ENCODE results near the gene RAPGEF4.

Gene RAPGEF4

DNA sequence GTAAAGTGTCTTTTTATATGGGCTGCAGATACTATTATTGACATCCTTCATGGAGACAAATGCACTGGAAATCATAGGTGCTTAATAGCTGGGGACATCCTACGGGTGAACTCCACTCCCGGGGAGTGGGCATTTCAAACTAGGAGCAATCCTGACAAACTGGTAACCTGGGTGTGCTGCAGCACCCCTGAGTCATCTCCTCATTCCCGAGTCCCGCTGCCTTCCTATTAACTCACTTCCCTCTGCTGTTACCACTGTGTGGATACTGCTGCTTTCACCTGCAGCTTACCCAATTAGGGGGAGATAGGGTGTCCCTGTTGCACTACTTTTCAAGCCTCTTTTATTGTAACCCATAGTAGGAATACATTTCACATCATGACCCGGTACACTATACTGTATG lies 134.2 kb downstream of the RAPGEF4 start:
- DNase-seq: no peak

- DNase-seq: peak; percentile 16
Observed at GRCh38 chr2:172870396-172870795, 134.8 kb downstream of the RAPGEF4 start.

DNA sequence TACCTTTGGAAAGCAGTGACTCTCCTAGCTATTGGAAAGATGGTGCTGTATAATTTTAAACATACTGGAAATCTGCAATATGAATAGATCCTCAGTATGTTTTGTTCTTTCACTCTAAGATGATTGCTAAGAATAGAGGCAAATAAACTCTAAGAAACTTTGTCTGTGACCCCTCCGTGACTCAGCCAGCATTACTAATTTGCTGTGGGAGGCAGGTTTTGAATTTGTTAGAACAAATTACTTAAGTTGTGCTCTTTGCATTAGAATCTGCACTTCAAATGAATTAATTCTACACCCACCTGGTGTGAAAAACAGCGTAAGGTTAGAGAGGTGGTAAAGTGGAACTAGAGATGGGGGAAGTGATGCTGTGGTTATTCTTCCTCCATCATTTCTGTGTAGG lies 142.2 kb downstream of the RAPGEF4 start:
- no peak for DNase-seq

GRCh38 chr2:172878260-172878659 lies 142.6 kb downstream of the RAPGEF4 start:
- DNase-seq: no peak

DNA sequence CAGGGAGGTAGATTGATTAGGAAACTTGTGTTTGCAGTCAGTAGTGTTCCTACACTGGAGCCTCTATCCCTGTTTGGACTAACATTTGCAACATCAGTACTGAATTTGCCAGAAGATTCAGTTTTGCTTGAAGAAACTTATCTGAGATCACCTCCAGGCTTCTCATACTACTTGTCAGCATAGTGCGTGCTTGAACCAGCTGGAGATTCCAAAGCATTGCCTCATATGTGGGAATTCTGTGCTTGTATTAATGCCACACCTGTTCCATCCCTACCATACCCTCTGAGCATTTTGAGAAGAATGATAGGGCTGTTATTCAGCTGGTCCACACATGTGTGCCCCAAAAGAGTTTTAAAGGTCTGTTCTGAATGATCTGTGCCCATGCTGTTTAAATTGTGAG lies 148.7 kb downstream of the RAPGEF4 start:
- DNase-seq: no peak

DNA sequence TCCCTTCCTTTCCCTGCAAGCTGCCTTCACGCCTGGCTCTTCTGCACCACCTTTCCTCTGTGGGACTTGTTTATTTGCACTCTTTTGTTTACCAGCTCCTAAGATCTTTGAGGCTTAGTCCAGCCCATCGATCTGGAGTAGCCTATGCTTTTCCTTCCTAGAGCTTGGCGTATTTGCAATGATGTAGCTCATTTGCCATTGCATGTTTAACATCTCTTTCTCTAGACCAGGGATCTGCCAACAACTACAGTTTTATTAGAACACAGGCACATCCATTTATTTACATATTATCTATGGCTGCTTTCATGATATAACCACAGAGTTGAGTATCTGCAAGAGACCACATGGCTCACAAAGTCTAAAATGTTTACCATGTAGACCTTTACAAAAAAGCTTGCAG lies 150.4 kb downstream of the RAPGEF4 start:
- DNase-seq: no peak

DNA sequence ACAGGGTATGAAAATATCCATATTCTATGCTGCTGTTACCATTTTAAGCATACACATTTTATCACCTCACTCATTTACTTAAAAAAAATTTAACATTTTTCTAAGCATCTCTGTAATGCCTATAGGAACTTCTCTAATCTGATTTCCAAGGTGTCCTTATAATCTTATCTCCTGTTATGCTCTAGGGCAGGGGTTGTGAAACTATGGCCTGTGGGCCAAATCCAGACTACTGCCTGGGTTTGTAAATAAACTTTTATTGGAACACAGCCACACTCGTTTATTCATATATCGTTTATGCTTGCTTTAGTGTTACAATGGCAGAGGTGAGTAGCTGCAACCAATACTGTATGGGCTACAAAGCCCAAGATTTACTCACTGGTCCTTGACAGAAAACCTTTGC lies 151.6 kb downstream of the RAPGEF4 start:
- no peak for DNase-seq

- no peak for DNase-seq
Observed at GRCh38 chr2:172888714-172889669, 153.3 kb downstream of the RAPGEF4 start.

DNA sequence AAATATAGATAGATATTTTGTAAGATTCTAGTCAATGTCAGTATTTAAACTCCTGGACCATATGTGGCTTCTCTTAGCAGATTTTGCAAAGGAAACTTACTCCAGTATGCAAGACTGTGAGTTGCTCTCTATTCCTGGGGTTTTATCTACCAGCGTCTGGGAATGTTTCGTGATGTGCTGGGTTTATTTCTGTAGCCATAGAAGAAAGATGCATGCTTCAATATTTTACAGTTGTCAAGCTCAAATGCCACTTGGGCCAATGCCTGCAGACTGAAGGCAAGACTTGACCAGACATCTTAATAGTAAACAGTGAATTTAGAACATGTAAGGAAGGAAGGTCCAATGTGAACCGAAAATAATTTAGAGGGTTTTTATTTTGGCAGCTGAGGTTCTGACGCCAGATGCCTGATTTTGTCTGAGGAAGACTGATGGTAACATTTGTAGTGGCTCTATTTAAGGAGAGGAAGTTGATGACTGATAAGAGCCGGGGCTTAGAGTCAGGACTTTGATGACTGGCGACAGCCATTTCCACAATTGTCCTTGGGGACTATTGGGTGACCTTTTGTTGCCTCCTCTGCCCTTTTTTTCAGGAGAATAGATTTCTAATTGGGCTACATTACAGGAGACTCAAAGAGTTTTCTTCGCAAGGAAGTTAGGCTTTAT lies 154.3 kb downstream of the RAPGEF4 start:
- no peak for DNase-seq

DNA sequence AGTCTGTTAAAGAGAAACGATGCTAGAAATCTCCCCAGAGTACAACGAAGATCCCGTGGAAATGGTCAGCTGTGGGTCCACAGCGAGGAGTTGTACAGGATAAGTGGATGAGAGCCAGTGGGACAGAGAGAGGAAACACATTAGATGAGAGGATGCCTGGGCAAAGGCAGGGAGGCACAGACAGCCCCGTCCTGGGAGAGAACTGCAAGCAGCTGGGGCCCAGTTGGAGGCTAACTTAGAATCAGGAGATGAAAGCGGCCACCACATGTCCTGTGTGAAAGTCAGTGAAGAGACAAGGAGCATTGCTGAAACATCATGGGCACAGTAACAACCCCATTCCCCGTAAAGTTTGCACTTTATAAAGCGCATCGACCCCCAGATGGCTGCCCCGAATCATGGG lies 157.5 kb downstream of the RAPGEF4 start:
- DNase-seq: no peak

GRCh38 chr2:172893671-172894070 lies 158.0 kb downstream of the RAPGEF4 start:
- DNase-seq: no peak

- DNase-seq: no peak
Observed at GRCh38 chr2:172894689-172895387, 159.2 kb downstream of the RAPGEF4 start.

DNA sequence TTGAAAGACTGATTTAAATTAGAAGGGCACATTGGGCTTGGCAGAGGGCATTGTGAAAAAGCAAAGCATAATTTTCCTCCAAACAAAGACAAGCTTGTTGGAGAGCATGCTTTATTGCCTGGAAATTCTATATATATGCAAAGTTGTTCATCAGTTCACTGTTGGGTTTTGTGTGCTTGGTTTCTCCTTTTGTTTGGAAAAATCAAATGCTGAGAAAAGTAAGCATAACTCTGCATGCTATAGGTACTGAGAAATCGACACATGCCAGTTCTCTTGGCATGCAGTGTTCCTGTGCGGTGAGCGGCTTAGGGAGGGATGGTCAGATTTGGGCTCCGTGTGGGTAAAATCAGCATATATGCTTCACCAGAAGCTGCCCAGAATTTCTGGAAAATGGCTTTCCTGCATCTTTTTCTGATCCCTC lies 161.0 kb downstream of the RAPGEF4 start:
- DNase-seq: no peak

GRCh38 chr2:172900871-172901270 lies 165.2 kb downstream of the RAPGEF4 start:
- DNase-seq: no peak

- no peak for DNase-seq
Observed at GRCh38 chr2:172901913-172902312, 166.3 kb downstream of the RAPGEF4 start.

- DNase-seq: no peak
Observed at GRCh38 chr2:172904236-172904635, 168.6 kb downstream of the RAPGEF4 start.

DNA sequence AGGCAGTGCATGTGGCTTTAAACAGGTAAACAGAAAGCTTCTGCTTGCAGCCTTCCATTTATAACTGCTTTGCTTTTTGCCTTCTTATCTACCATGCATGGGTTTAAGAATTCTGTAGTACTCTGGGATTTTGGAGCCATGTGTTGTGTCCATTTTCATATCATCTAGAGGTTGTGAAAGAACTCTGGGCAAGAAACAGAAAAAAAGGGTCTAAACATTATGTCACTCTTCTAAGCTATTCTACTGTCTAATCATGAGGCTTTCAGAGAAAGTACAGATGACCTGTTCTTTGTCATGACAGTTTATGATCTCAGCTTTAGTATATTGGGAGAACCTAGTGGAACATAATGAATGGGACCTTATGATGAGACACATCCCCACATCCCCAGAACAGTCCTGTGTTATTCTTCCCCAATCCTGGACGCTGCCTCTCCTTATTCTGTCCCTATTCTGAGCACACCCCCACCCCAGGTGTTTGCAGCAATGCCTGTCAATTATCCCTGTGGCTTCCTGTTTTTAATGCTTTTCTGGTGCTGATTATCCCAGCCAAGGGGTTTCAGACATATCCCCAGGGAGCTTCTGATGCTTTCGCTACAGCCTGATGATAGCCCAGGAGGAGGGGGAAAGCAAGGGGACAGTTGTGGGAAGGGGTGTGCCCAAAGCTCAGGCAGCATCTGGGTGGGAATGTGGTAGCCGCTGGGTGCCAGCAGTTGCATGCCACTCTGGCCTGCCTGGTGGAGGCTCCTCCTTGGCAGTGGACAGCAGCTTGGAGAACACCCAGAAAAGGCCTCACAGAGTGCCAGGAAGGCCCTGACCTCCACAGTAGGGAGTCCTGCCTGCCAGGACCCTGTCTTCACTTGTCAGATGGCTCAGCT lies 170.5 kb downstream of the RAPGEF4 start:
- DNase-seq: peak; percentile 68

DNA sequence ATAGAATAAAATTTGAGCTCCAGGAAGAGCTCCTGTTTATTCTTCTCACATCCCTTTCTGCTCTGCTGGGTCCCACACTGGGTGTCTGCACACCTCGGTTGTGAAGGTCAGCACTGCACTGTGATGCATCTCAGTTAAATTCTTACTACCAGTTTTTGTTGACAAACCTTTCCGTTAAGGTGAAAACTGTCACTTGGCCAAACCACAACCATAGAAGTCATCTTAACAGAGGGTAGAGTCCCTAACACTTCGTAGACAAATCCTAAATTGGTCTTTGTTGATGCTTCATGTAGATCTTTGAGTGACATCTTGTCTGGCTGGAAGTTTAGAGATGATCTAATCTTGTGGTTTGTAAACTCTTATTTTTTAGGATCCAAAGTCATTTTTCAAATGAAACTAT lies 172.6 kb downstream of the RAPGEF4 start:
- DNase-seq: no peak

GRCh38 chr2:172909454-172909853 lies 173.8 kb downstream of the RAPGEF4 start:
- no peak for DNase-seq

DNA sequence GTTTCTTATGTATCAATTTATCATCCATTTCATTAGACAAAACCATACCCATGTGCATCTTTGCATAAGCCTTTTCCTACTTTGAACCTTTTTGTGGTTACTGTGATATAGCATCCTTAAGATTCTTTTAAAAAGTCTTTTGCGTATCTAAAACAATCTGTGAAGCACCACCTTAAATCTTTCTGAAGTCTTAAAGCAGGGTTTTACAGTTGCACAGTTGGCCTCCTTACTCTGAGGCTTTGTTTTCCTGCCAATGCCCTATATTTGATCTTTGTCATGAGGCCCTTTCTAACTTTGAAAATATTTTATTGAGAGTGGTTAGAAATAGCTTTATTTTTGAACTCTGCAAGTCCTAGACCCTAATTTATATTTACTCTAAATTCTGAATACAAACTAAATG lies 176.6 kb downstream of the RAPGEF4 start:
- DNase-seq: no peak

- DNase-seq: no peak
Observed at GRCh38 chr2:172914341-172915008, 178.8 kb downstream of the RAPGEF4 start.

GRCh38 chr2:172917716-172918115 lies 182.1 kb downstream of the RAPGEF4 start:
- DNase-seq: no peak

Data from NCI-H524 treated with DMSO at 0.1 percent for 48 hours (cell line).